HCT116 (cell line): ENCODE results near the gene ATG14. TPM values are rescaled to one million over a fixed set of nuclear protein-coding genes. Genes with fewer than 3 reads are reported as not detected.

ENCODE experiments used
- ATAC-seq: fragments of 200-7000 bp; cut with Tn5 transposase; 2 replicates; pipeline ENCODE4 v1.9.1; 2020; ENCODE audit warnings: mild to moderate bottlenecking, moderate library complexity
- BruUV-seq: library from RNA; stranded (reverse); fragments of 400-500 nt; replicated peaks from 2 replicates; lab custom pipeline; 2021; lab: Mats Ljungman, UMichigan
- CTCF ChIA-PET: fragments of 300-600 bp; sonication (Branson Sonifier 250); formaldehyde crosslinking; loops from one replicate; lab custom pipeline; 2021; ENCODE audit warnings: antibody characterized with exemption; lab: Charles Lee
- POLR2A ChIA-PET: fragments of 300-600, 350-600 bp; sonication (Branson Sonifier 250); formaldehyde crosslinking; loops from one replicate; lab custom pipeline; 2021; ENCODE audit warnings: antibody characterized with exemption; lab: Charles Lee
- RAD21 ChIA-PET, 2 experiments: fragments of 300-600 bp; sonication (Branson Sonifier 250); formaldehyde crosslinking; loops; one replicate each; lab custom pipeline; 2023; ENCODE audit warnings: low total read pairs in 2 of 2; ENCODE audit not compliant: uncharacterized antibody in 2 of 2, unreplicated experiment in 2 of 2, low non-redundant PET in 1 of 2; lab: Charles Lee
- DNase-seq: peaks from one replicate; pipeline ENCODE4 v3.0.0-alpha.2; 2010; ENCODE audit warnings: low read depth, low spot score
- H2AFZ ChIP-seq: fragments of 200-600 bp; shearing (Covaris generic), sonication (generic); 2 replicates; pipeline ENCODE4 v1.6.1; 2017; ENCODE audit warnings: low read depth, mixed run types, mixed read lengths, antibody characterized with exemption, low read length; ENCODE audit not compliant: poor library complexity, severe bottlenecking
- H3K27ac ChIP-seq: 2 replicates; pipeline ENCODE4 v1.5.1; 2012; ENCODE audit warnings: low read depth, low read length
- H3K27me3 ChIP-seq: fragments of 200-600 bp; sonication (generic); 2 replicates; pipeline ENCODE4 v1.6.1; 2016; ENCODE audit warnings: mixed run types, low read length, mixed read lengths; ENCODE audit not compliant: insufficient read depth
- H3K36me3 ChIP-seq, 2 experiments: fragments of 200-500 bp in 1 of 2; fragments of 200-600 bp in 1 of 2; sonication (Bioruptor generic) in 1 of 2; sonication (generic) in 1 of 2; 2 replicates each; pipeline versions ENCODE4 v1.5.1 to v1.6.1; 2014 to 2016; ENCODE audit warnings: low read length in 2 of 2, inconsistent platforms in 1 of 2, mixed read lengths in 1 of 2, mixed run types in 1 of 2; ENCODE audit not compliant: insufficient read depth in 2 of 2, control insufficient read depth in 1 of 2
- H3K4me1 ChIP-seq, 2 experiments: fragments of 200-600 bp in 1 of 2; sonication (generic) in 1 of 2; 2 replicates each; pipeline versions ENCODE4 v1.5.1 to v1.6.1; 2012 to 2017; ENCODE audit warnings: low read length in 2 of 2, inconsistent platforms in 1 of 2, mild to moderate bottlenecking in 1 of 2, mixed read lengths in 1 of 2, mixed run types in 1 of 2, moderate library complexity in 1 of 2; ENCODE audit not compliant: insufficient read depth in 2 of 2, control insufficient read depth in 1 of 2
- H3K4me2 ChIP-seq: fragments of 200-600 bp; sonication (generic); 2 replicates; pipeline ENCODE4 v1.6.1; 2017; ENCODE audit warnings: mixed run types, low read length, mixed read lengths
- H3K4me3 ChIP-seq, 2 experiments: fragments of 200-600 bp in 1 of 2; sonication (generic) in 1 of 2; replicated peaks in 1 of 2; 2 replicates each; pipeline ENCODE4 v1.5.1; 2011 to 2016; ENCODE audit warnings: low read length in 2 of 2, control low read depth in 1 of 2, low read depth in 1 of 2, mild to moderate bottlenecking in 1 of 2, mixed read lengths in 1 of 2, mixed run types in 1 of 2
- H3K79me2 ChIP-seq: fragments of 200-600 bp; sonication (generic); 2 replicates; pipeline ENCODE4 v1.6.1; 2017; ENCODE audit warnings: mild to moderate bottlenecking, mixed run types, low read length, moderate library complexity, mixed read lengths; ENCODE audit not compliant: insufficient read depth
- H3K9ac ChIP-seq: fragments of 200-600 bp; sonication (generic); 2 replicates; pipeline ENCODE4 v1.6.1; 2016; ENCODE audit warnings: low read length, mixed read lengths
- H3K9me2 ChIP-seq: fragments of 200-600 bp; sonication (generic), shearing (Covaris generic); 2 replicates; pipeline ENCODE4 v1.6.1; 2017; ENCODE audit warnings: mixed run types, mild to moderate bottlenecking, moderate library complexity; ENCODE audit not compliant: insufficient read depth
- H3K9me3 ChIP-seq, 2 experiments: fragments of 200-500 bp in 1 of 2; fragments of 200-600 bp in 1 of 2; sonication (Bioruptor generic) in 1 of 2; sonication (generic) in 1 of 2; 2 replicates each; pipeline ENCODE4 v1.6.1; 2014 to 2017; ENCODE audit warnings: low read length in 2 of 2, mixed read lengths in 2 of 2, inconsistent platforms in 1 of 2, low read depth in 1 of 2, mild to moderate bottlenecking in 1 of 2, mixed run types in 1 of 2, moderate library complexity in 1 of 2; ENCODE audit not compliant: control insufficient read depth in 1 of 2, insufficient read depth in 1 of 2
- H4K20me1 ChIP-seq: fragments of 200-600 bp; sonication (generic), shearing (Covaris generic); 2 replicates; pipeline ENCODE4 v1.6.1; 2017; ENCODE audit warnings: mixed run types, mild to moderate bottlenecking, moderate library complexity; ENCODE audit not compliant: insufficient read depth
- CBX3 ChIP-seq: IDR thresholded peaks from 2 replicates; pipeline ENCODE4 v1.6.1; 2012; ENCODE audit warnings: low read depth
- CTCF ChIP-seq, 3 experiments: fragments of 200-600 bp in 1 of 3; sonication (generic) in 1 of 3; IDR thresholded peaks in 2 of 3; conservative IDR thresholded peaks in 1 of 3; 2 replicates each; pipeline ENCODE4 v1.5.1; 2012 to 2017; ENCODE audit warnings: low read depth in 2 of 3, low read length in 2 of 3, antibody characterized with exemption in 1 of 3, borderline replicate concordance in 1 of 3, control low read depth in 1 of 3, mild to moderate bottlenecking in 1 of 3, mixed read lengths in 1 of 3, mixed run types in 1 of 3, moderate library complexity in 1 of 3; ENCODE audit not compliant: insufficient read depth in 1 of 3
- EGR1 ChIP-seq: IDR thresholded peaks from 2 replicates; pipeline ENCODE4 v1.6.1; 2012; ENCODE audit warnings: low read depth
- ELF1 ChIP-seq: IDR thresholded peaks from 2 replicates; pipeline ENCODE4 v1.6.1; 2012; ENCODE audit warnings: low read depth, borderline replicate concordance
- FOSL1 ChIP-seq: IDR thresholded peaks from 2 replicates; pipeline ENCODE4 v1.6.1; 2012; ENCODE audit warnings: low read depth
- MAX ChIP-seq: IDR thresholded peaks from 2 replicates; pipeline ENCODE4 v1.6.1; 2012
- POLR2A ChIP-seq: IDR thresholded peaks from 2 replicates; pipeline ENCODE4 v1.7.0; 2011; ENCODE audit warnings: borderline replicate concordance; ENCODE audit not compliant: insufficient read depth, insufficient read length; ENCODE audit errors: extremely low read depth
- POLR2AphosphoS5 ChIP-seq: IDR thresholded peaks from 2 replicates; pipeline ENCODE4 v1.6.1; 2011; ENCODE audit warnings: mild to moderate bottlenecking, low read depth, low read length, moderate library complexity
- REST ChIP-seq: IDR thresholded peaks from 2 replicates; pipeline ENCODE4 v1.6.1; 2012; ENCODE audit warnings: low read depth
- SP1 ChIP-seq: IDR thresholded peaks from 2 replicates; pipeline ENCODE4 v1.6.1; 2012; ENCODE audit warnings: low read depth
- SRF ChIP-seq: IDR thresholded peaks from 2 replicates; pipeline ENCODE4 v1.6.1; 2012; ENCODE audit warnings: low read depth
- ZBTB33 ChIP-seq: IDR thresholded peaks from 2 replicates; pipeline ENCODE4 v1.6.1; 2011; ENCODE audit warnings: mild to moderate bottlenecking, low read length, moderate library complexity; ENCODE audit not compliant: insufficient replicate concordance; ENCODE audit errors: extremely low read depth
- ZFX ChIP-seq: fragments of 450-650 bp; IDR thresholded peaks from 2 replicates; pipeline ENCODE4 v1.6.1; 2017
- ZNF274 ChIP-seq: fragments of 200-500 bp; sonication (Bioruptor generic); IDR thresholded peaks from 2 replicates; pipeline ENCODE4 v1.6.1; 2014; ENCODE audit warnings: mild to moderate bottlenecking, low read depth, low read length, inconsistent platforms
- intact Hi-C: fragments of 100-400 bp; cut with micrococcal nuclease; formaldehyde crosslinking; loops from 2 replicates; pipeline ENCODE4 v1.10.0; 2022
- total RNA-seq: library from RNA; stranded (reverse); gene quantifications from one replicate; pipeline ENCODE4 v1.2.1, GENCODE V29; 2021; ENCODE audit not compliant: unreplicated experiment

ATG14 gene
- total RNA-seq, 1 experiment from 2014 or later, result 9.9 TPM

GRCh38 chr14:55323910-55324309 is 87.7 kb downstream of the ATG14 start:
- Histone ChIP-seq H3K27me3 (no peaks in the 10 kb centered on the region), H3K9ac (no peak overlapping the region), H3K4me2 (no peak overlapping the region)
- RAD21 ChIA-PET, result no interaction called here
- intact Hi-C loops, result no loop called here
- DNase-seq, result no peak
- CTCF ChIA-PET, result no interaction called here
- TF ChIP-seq EGR1 (no peak), SRF (no peak), CBX3 (no peak), REST (no peak), CTCF (IDR thresholded peaks at IDR 0.05 in 2 of 3, conservative IDR thresholded peaks at IDR 0.05 in 1 of 3; ENCODE audit: borderline replicate concordance in 1 of 3, insufficient read depth in 1 of 3, low read depth in 2 of 3, low read length in 2 of 3) (no peak), ELF1 (no peak), ZFX (no peak), SP1 (no peak), MAX (no peak), ZBTB33 (no peak), FOSL1 (no peak), ZNF274 (no peak), POLR2A (no peak), POLR2AphosphoS5 (no peak)
- TF ChIP-seq, all 23 proteins: peak for 0
- Histone ChIP-seq H3K9me3 (no peaks in the 10 kb centered on the region), H3K27ac (no peak overlapping the region), H3K9me2 (no peaks in the 10 kb centered on the region), H4K20me1 (no peaks in the 10 kb centered on the region), H3K79me2 (peaks cover 51% of the 10 kb centered on the region), H3K4me1 (no peaks in the 10 kb centered on the region), H2AFZ (no peak overlapping the region), H3K4me3 (no peak overlapping the region), H3K36me3 (no peaks in the 10 kb centered on the region)
- no TSS peak for BruUV-seq
- POLR2A ChIA-PET, result no interaction called here
- ATAC-seq, result no peak
